HG03575 (cell line): ENCODE measurements around the gene IL2RA.
"Not testable (repeated sequence)": the region's sequence is repeated elsewhere in the genome, so short reads cannot be mapped to it uniquely, and the experiment has no call there.

Source experiments
- ATAC-seq: cut with Tn5 transposase; IDR thresholded peaks from one replicate; pipeline ENCODE4 v1.9.1; 2021; ENCODE audit not compliant: unreplicated experiment, insufficient number of reproducible peaks, low FRiP score; ENCODE audit errors: extremely low read depth

The IL2RA gene

GRCh38 chr10:5970527-5970926 is 91.6 kb downstream of the IL2RA start:
- ATAC-seq = no peak

- ATAC-seq = no peak
Observed at GRCh38 chr10:5970066-5970465, 92.1 kb downstream of the IL2RA start.

GRCh38 chr10:5968681-5969453 is 93.3 kb downstream of the IL2RA start:
- no peak for ATAC-seq

- ATAC-seq = no peak
Observed at GRCh38 chr10:5968037-5968680, 94.0 kb downstream of the IL2RA start.

GRCh38 chr10:5965266-5965665 is 96.9 kb downstream of the IL2RA start:
- ATAC-seq = no peak

GRCh38 chr10:5964736-5965135 is 97.4 kb downstream of the IL2RA start:
- ATAC-seq = no peak

GRCh38 chr10:5963591-5963990 is 98.6 kb downstream of the IL2RA start:
- ATAC-seq = no peak

- no peak for ATAC-seq
Observed at GRCh38 chr10:5963071-5963470, 99.1 kb downstream of the IL2RA start.

GRCh38 chr10:5962358-5962940 is 99.7 kb downstream of the IL2RA start:
- ATAC-seq = not testable (repeated sequence)

- ATAC-seq = no peak
Observed at GRCh38 chr10:5961405-5962100, 100.6 kb downstream of the IL2RA start.

- ATAC-seq = not testable (repeated sequence)
Observed at GRCh38 chr10:5960973-5961275, 101.2 kb downstream of the IL2RA start.
